ENCODE results near the gene SLC22A23. TPM values are rescaled to one million over a fixed set of nuclear protein-coding genes. Genes with fewer than 3 reads are reported as not detected.

Gene SLC22A23
- total and polyA plus RNA-seq, 5 donors, result 2.3 to 6.4 (median 3.2) TPM

- Histone ChIP-seq H3K4me1 (ENCODE audit: control insufficient read depth, insufficient read depth, low read length) (peaks cover 3% of the 10 kb centered on the region), H3K27me3 (ENCODE audit: control insufficient read depth, insufficient read depth) (no peaks in the 10 kb centered on the region), H3K4me3 (ENCODE audit: low read length) (no peak overlapping the region), H3K27ac (ENCODE audit: low read length) (no peak overlapping the region), H3K9me3 (ENCODE audit: control insufficient read depth, low read length) (no peaks in the 10 kb centered on the region)
- ATAC-seq (peak; percentile 52 to 54), DNase-seq (peak in 1 of 3 donors; percentile 76)
- intact Hi-C loops (cut with DNase I), result no loop called here
- WGBS, result 33% methylated on average over 8 of the region's 8 CpGs
Measured at GRCh38 chr6:3334555-3334954, 122.3 kb downstream of the SLC22A23 start.

- DNase-seq (no peak), ATAC-seq (no peak)
- Histone ChIP-seq H3K27ac (ENCODE audit: low read length) (no peak overlapping the region), H3K27me3 (ENCODE audit: control insufficient read depth, insufficient read depth) (no peaks in the 10 kb centered on the region), H3K4me3 (ENCODE audit: low read length) (no peak overlapping the region), H3K9me3 (ENCODE audit: control insufficient read depth, low read length) (no peaks in the 10 kb centered on the region), H3K4me1 (ENCODE audit: control insufficient read depth, insufficient read depth, low read length) (peaks cover 3% of the 10 kb centered on the region)
- intact Hi-C loops (cut with DNase I), result no loop called here
- 83% methylated on average over 6 of the region's 6 CpGs for WGBS
Measured at GRCh38 chr6:3333263-3333662, 123.6 kb downstream of the SLC22A23 start.

- intact Hi-C loops (cut with DNase I), result no loop called here
- DNase-seq, result no peak
- no peak overlapping the region for H3K4me3 ChIP-seq (ENCODE audit: low read length)
- WGBS, result 87% methylated on average over 7 of the region's 7 CpGs
- ATAC-seq, result no peak
- no peaks in the 10 kb centered on the region for H3K27me3 ChIP-seq (ENCODE audit: control insufficient read depth, insufficient read depth)
- peaks cover 3% of the 10 kb centered on the region for H3K4me1 ChIP-seq (ENCODE audit: control insufficient read depth, insufficient read depth, low read length)
- no peaks in the 10 kb centered on the region for H3K9me3 ChIP-seq (ENCODE audit: control insufficient read depth, low read length)
- H3K27ac ChIP-seq (ENCODE audit: low read length), result no peak overlapping the region
Measured at GRCh38 chr6:3331971-3332370, 124.9 kb downstream of the SLC22A23 start.

GRCh38 chr6:3331494-3331893 is 125.4 kb downstream of the SLC22A23 start:
- Histone ChIP-seq H3K4me1 (ENCODE audit: control insufficient read depth, insufficient read depth, low read length) (peaks cover 3% of the 10 kb centered on the region), H3K27ac (ENCODE audit: low read length) (no peak overlapping the region), H3K9me3 (ENCODE audit: control insufficient read depth, low read length) (no peaks in the 10 kb centered on the region), H3K27me3 (ENCODE audit: control insufficient read depth, insufficient read depth) (no peaks in the 10 kb centered on the region), H3K4me3 (ENCODE audit: low read length) (no peak overlapping the region)
- DNase-seq (no peak), ATAC-seq (no peak)
- intact Hi-C loops (cut with DNase I), result no loop called here
- WGBS, result 55% methylated on average over 2 of the region's 2 CpGs

- Histone ChIP-seq H3K4me3 (ENCODE audit: low read length) (no peak overlapping the region), H3K9me3 (ENCODE audit: control insufficient read depth, low read length) (no peaks in the 10 kb centered on the region), H3K27me3 (ENCODE audit: control insufficient read depth, insufficient read depth) (no peaks in the 10 kb centered on the region), H3K4me1 (ENCODE audit: control insufficient read depth, insufficient read depth, low read length) (peaks cover 3% of the 10 kb centered on the region), H3K27ac (ENCODE audit: low read length) (no peak overlapping the region)
- 93% methylated on average over 6 of the region's 6 CpGs for WGBS
- DNase-seq, result no peak
- ATAC-seq, result no peak
- intact Hi-C loops (cut with DNase I), result no loop called here
Measured at GRCh38 chr6:3330199-3330598, 126.7 kb downstream of the SLC22A23 start.

GRCh38 chr6:3329393-3330051 is 127.3 kb downstream of the SLC22A23 start:
- WGBS, result 78% methylated on average over 26 of the region's 26 CpGs
- no peak for DNase-seq
- H3K9me3 ChIP-seq (ENCODE audit: control insufficient read depth, low read length), result no peaks in the 10 kb centered on the region
- no peaks in the 10 kb centered on the region for H3K27me3 ChIP-seq (ENCODE audit: control insufficient read depth, insufficient read depth)
- H3K4me1 ChIP-seq (ENCODE audit: control insufficient read depth, insufficient read depth, low read length), result peaks cover under 1% of the 10 kb centered on the region
- H3K4me3 ChIP-seq (ENCODE audit: low read length), result no peak overlapping the region
- intact Hi-C loops (cut with DNase I), result no loop called here
- ATAC-seq, result peak in 1 of 2 donors; percentile 58
- no peak overlapping the region for H3K27ac ChIP-seq (ENCODE audit: low read length)

- no peaks in the 10 kb centered on the region for H3K27me3 ChIP-seq (ENCODE audit: control insufficient read depth, insufficient read depth)
- H3K27ac ChIP-seq (ENCODE audit: low read length), result no peak overlapping the region
- intact Hi-C loops (cut with DNase I), result no loop called here
- H3K4me3 ChIP-seq (ENCODE audit: low read length), result no peak overlapping the region
- ATAC-seq (peak in 1 of 2 donors; percentile 15), DNase-seq (no peak)
- 58% methylated on average over 10 of the region's 10 CpGs for WGBS
- H3K9me3 ChIP-seq (ENCODE audit: control insufficient read depth, low read length), result no peaks in the 10 kb centered on the region
- no peaks in the 10 kb centered on the region for H3K4me1 ChIP-seq (ENCODE audit: control insufficient read depth, insufficient read depth, low read length)
Measured at GRCh38 chr6:3328796-3329195, 128.1 kb downstream of the SLC22A23 start.

- Histone ChIP-seq H3K27me3 (ENCODE audit: control insufficient read depth, insufficient read depth) (no peaks in the 10 kb centered on the region), H3K4me3 (ENCODE audit: low read length) (no peak overlapping the region), H3K4me1 (ENCODE audit: control insufficient read depth, insufficient read depth, low read length) (no peaks in the 10 kb centered on the region), H3K9me3 (ENCODE audit: control insufficient read depth, low read length) (no peaks in the 10 kb centered on the region), H3K27ac (ENCODE audit: low read length) (no peak overlapping the region)
- DNase-seq (no peak), ATAC-seq (no peak)
- 88% methylated on average over 12 of the region's 12 CpGs for WGBS
- intact Hi-C loops (cut with DNase I), result no loop called here
Measured at GRCh38 chr6:3328145-3328544, 128.7 kb downstream of the SLC22A23 start.

GRCh38 chr6:3327403-3327802 is 129.4 kb downstream of the SLC22A23 start:
- no peaks in the 10 kb centered on the region for H3K4me1 ChIP-seq (ENCODE audit: control insufficient read depth, insufficient read depth, low read length)

GRCh38 chr6:3326981-3327380 is 129.9 kb downstream of the SLC22A23 start:
- Histone ChIP-seq H3K9me3 (ENCODE audit: control insufficient read depth, low read length) (no peaks in the 10 kb centered on the region), H3K27me3 (ENCODE audit: control insufficient read depth, insufficient read depth) (no peaks in the 10 kb centered on the region), H3K4me3 (ENCODE audit: low read length) (no peak overlapping the region), H3K27ac (ENCODE audit: low read length) (no peak overlapping the region), H3K4me1 (ENCODE audit: control insufficient read depth, insufficient read depth, low read length) (no peaks in the 10 kb centered on the region)
- no peak for DNase-seq
- WGBS, result 92% methylated on average over 9 of the region's 9 CpGs
- ATAC-seq, result no peak
- intact Hi-C loops (cut with DNase I), result no loop called here

More at GRCh38 chr6:3327403-3327802, 129.4 kb downstream of the SLC22A23 start:
- Histone ChIP-seq H3K27me3 (ENCODE audit: control insufficient read depth, insufficient read depth) (no peaks in the 10 kb centered on the region), H3K4me3 (ENCODE audit: low read length) (no peak overlapping the region), H3K27ac (ENCODE audit: low read length) (no peak overlapping the region), H3K9me3 (ENCODE audit: control insufficient read depth, low read length) (no peaks in the 10 kb centered on the region)
- DNase-seq, result no peak
- ATAC-seq, result no peak
- WGBS, result 93% methylated on average over 3 of the region's 3 CpGs
- intact Hi-C loops (cut with DNase I), result no loop called here

GRCh38 chr6:3326184-3326971 is 130.5 kb downstream of the SLC22A23 start:
- Histone ChIP-seq H3K9me3 (ENCODE audit: control insufficient read depth, low read length) (no peaks in the 10 kb centered on the region), H3K4me1 (ENCODE audit: control insufficient read depth, insufficient read depth, low read length) (no peaks in the 10 kb centered on the region), H3K27me3 (ENCODE audit: control insufficient read depth, insufficient read depth) (no peaks in the 10 kb centered on the region), H3K4me3 (ENCODE audit: low read length) (no peak overlapping the region), H3K27ac (ENCODE audit: low read length) (no peak overlapping the region)
- no peak for DNase-seq
- WGBS, result 92% methylated on average over 11 of the region's 11 CpGs
- intact Hi-C loops (cut with DNase I), result no loop called here
- no peak for ATAC-seq

Measured in right cardiac atrium (tissue), 5 donors.